Stimulated activated CD4-positive, alpha-beta T cell treated with anti-CD3 and anti-CD28 coated beads, TNF-alpha, amount 100 ng/mL, for 1 hour (primary cell): ENCODE measurements around the gene PRKCH.

ENCODE experiments used
- DNase-seq, 3 donors: peaks; one replicate each; pipeline ENCODE4 v3.0.0-alpha.2; 2020; ENCODE audit warnings: low read depth in 3 of 3, low spot score in 1 of 3

Gene PRKCH

GRCh38 chr14:61335049-61335448 is 13.7 kb downstream of the PRKCH start:
- no peak for DNase-seq

- no peak for DNase-seq
Measured at GRCh38 chr14:61335671-61336275, 14.4 kb downstream of the PRKCH start.

- DNase-seq, result peak in 1 of 3 donors; percentile 69
Measured at GRCh38 chr14:61337893-61338292, 16.5 kb downstream of the PRKCH start.

- no peak for DNase-seq
Measured at GRCh38 chr14:61338457-61338856, 17.1 kb downstream of the PRKCH start.

- DNase-seq, result no peak
Measured at GRCh38 chr14:61341275-61342206, 20.2 kb downstream of the PRKCH start.

GRCh38 chr14:61342486-61342885 is 21.1 kb downstream of the PRKCH start:
- DNase-seq, result peak in 2 of 3 donors; percentile 71 to 72

GRCh38 chr14:61342932-61343331 is 21.6 kb downstream of the PRKCH start:
- no peak for DNase-seq

- DNase-seq, result no peak
Measured at GRCh38 chr14:61343471-61343870, 22.1 kb downstream of the PRKCH start.

- DNase-seq, result no peak
Measured at GRCh38 chr14:61343991-61344405, 22.6 kb downstream of the PRKCH start.

- DNase-seq, result no peak
Measured at GRCh38 chr14:61344437-61345150, 23.2 kb downstream of the PRKCH start.

- DNase-seq, result no peak
Measured at GRCh38 chr14:61345151-61345482, 23.7 kb downstream of the PRKCH start.

- no peak for DNase-seq
Measured at GRCh38 chr14:61346221-61346620, 24.8 kb downstream of the PRKCH start.

- no peak for DNase-seq
Measured at GRCh38 chr14:61346793-61347192, 25.4 kb downstream of the PRKCH start.

- no peak for DNase-seq
Measured at GRCh38 chr14:61347826-61348443, 26.6 kb downstream of the PRKCH start.

- no peak for DNase-seq
Measured at GRCh38 chr14:61350427-61351270, 29.3 kb downstream of the PRKCH start.

GRCh38 chr14:61351477-61351876 is 30.1 kb downstream of the PRKCH start:
- DNase-seq, result no peak

- no peak for DNase-seq
Measured at GRCh38 chr14:61355892-61356325, 34.5 kb downstream of the PRKCH start.

- no peak for DNase-seq
Measured at GRCh38 chr14:61357123-61357522, 35.7 kb downstream of the PRKCH start.

GRCh38 chr14:61358554-61359226 is 37.3 kb downstream of the PRKCH start:
- no peak for DNase-seq
